ENCODE results near the gene BEND3. TPM values are rescaled to one million over a fixed set of nuclear protein-coding genes. Genes with fewer than 3 reads are reported as not detected.
"Not testable (repeated sequence)": the region's sequence is repeated elsewhere in the genome, so short reads cannot be mapped to it uniquely, and the experiment has no call there.

Gene BEND3
- total RNA-seq, 1 donor, result 1.5 TPM

GRCh38 chr6:107110200-107110599 lies 5.1 kb downstream of the BEND3 start:
- no peak overlapping the region for H3K4me3 ChIP-seq (ENCODE audit: low read length)
- H3K27me3 ChIP-seq (ENCODE audit: insufficient read depth, low read length), result no peaks in the 10 kb centered on the region
- no peaks in the 10 kb centered on the region for H3K9me3 ChIP-seq (ENCODE audit: low read depth, low read length)
- H3K4me1 ChIP-seq (ENCODE audit: insufficient read depth, low read length), result peaks cover 33% of the 10 kb centered on the region

- Histone ChIP-seq H3K4me1 (ENCODE audit: insufficient read depth, low read length) (peaks cover 25% of the 10 kb centered on the region), H3K9me3 (ENCODE audit: low read depth, low read length) (no peaks in the 10 kb centered on the region), H3K4me3 (ENCODE audit: low read length) (no peak overlapping the region), H3K27me3 (ENCODE audit: insufficient read depth, low read length) (no peaks in the 10 kb centered on the region)
These were observed 7.0 kb downstream of the BEND3 start for GRCh38 chr6:107108201-107108890.

GRCh38 chr6:107107791-107108190 lies 7.5 kb downstream of the BEND3 start:
- no peaks in the 10 kb centered on the region for H3K27me3 ChIP-seq (ENCODE audit: insufficient read depth, low read length)
- peaks cover 23% of the 10 kb centered on the region for H3K4me1 ChIP-seq (ENCODE audit: insufficient read depth, low read length)
- H3K4me3 ChIP-seq (ENCODE audit: low read length), result no peak overlapping the region
- no peaks in the 10 kb centered on the region for H3K9me3 ChIP-seq (ENCODE audit: low read depth, low read length)

GRCh38 chr6:107106165-107106564 lies 9.2 kb downstream of the BEND3 start:
- Histone ChIP-seq H3K27me3 (ENCODE audit: insufficient read depth, low read length) (no peaks in the 10 kb centered on the region), H3K4me3 (ENCODE audit: low read length) (no peak overlapping the region), H3K9me3 (ENCODE audit: low read depth, low read length) (no peaks in the 10 kb centered on the region), H3K4me1 (ENCODE audit: insufficient read depth, low read length) (peaks cover 23% of the 10 kb centered on the region)

- H3K4me3 ChIP-seq (ENCODE audit: low read length), result no peak overlapping the region
- H3K4me1 ChIP-seq (ENCODE audit: insufficient read depth, low read length), result peaks cover 20% of the 10 kb centered on the region
- H3K27me3 ChIP-seq (ENCODE audit: insufficient read depth, low read length), result no peaks in the 10 kb centered on the region
- no peaks in the 10 kb centered on the region for H3K9me3 ChIP-seq (ENCODE audit: low read depth, low read length)
These were observed 9.7 kb downstream of the BEND3 start for GRCh38 chr6:107105511-107106116.

- H3K9me3 ChIP-seq (ENCODE audit: low read depth, low read length), result no peaks in the 10 kb centered on the region
- H3K27me3 ChIP-seq (ENCODE audit: insufficient read depth, low read length), result no peaks in the 10 kb centered on the region
- no peak overlapping the region for H3K4me3 ChIP-seq (ENCODE audit: low read length)
- peaks cover 1% of the 10 kb centered on the region for H3K4me1 ChIP-seq (ENCODE audit: insufficient read depth, low read length)
These were observed 12.2 kb downstream of the BEND3 start for GRCh38 chr6:107103082-107103481.

GRCh38 chr6:107102414-107102805 lies 12.9 kb downstream of the BEND3 start:
- H3K4me3 ChIP-seq (ENCODE audit: low read length), result no peak overlapping the region
- H3K4me1 ChIP-seq (ENCODE audit: insufficient read depth, low read length), result no peaks in the 10 kb centered on the region
- H3K27me3 ChIP-seq (ENCODE audit: insufficient read depth, low read length), result no peaks in the 10 kb centered on the region
- H3K9me3 ChIP-seq (ENCODE audit: low read depth, low read length), result no peaks in the 10 kb centered on the region

- Histone ChIP-seq H3K27me3 (ENCODE audit: insufficient read depth, low read length) (no peaks in the 10 kb centered on the region), H3K4me3 (ENCODE audit: low read length) (no peak overlapping the region), H3K4me1 (ENCODE audit: insufficient read depth, low read length) (no peaks in the 10 kb centered on the region), H3K9me3 (ENCODE audit: low read depth, low read length) (no peaks in the 10 kb centered on the region)
These were observed 13.5 kb downstream of the BEND3 start for GRCh38 chr6:107101686-107102413.

- H3K4me1 ChIP-seq (ENCODE audit: insufficient read depth, low read length), result no peaks in the 10 kb centered on the region
- no peak overlapping the region for H3K4me3 ChIP-seq (ENCODE audit: low read length)
- no peaks in the 10 kb centered on the region for H3K27me3 ChIP-seq (ENCODE audit: insufficient read depth, low read length)
- H3K9me3 ChIP-seq (ENCODE audit: low read depth, low read length), result no peaks in the 10 kb centered on the region
These were observed 14.1 kb downstream of the BEND3 start for GRCh38 chr6:107101211-107101610.

GRCh38 chr6:107098436-107099307 lies 16.6 kb downstream of the BEND3 start:
- no peaks in the 10 kb centered on the region for H3K4me1 ChIP-seq (ENCODE audit: insufficient read depth, low read length)
- no peaks in the 10 kb centered on the region for H3K27me3 ChIP-seq (ENCODE audit: insufficient read depth, low read length)
- no peaks in the 10 kb centered on the region for H3K9me3 ChIP-seq (ENCODE audit: low read depth, low read length)
- H3K4me3 ChIP-seq (ENCODE audit: low read length), result no peak overlapping the region

- H3K4me3 ChIP-seq (ENCODE audit: low read length); H3K27me3 ChIP-seq (ENCODE audit: insufficient read depth, low read length); H3K9me3 ChIP-seq (ENCODE audit: low read depth, low read length); H3K4me1 ChIP-seq (ENCODE audit: insufficient read depth, low read length): not testable (repeated sequence)
These were observed 30.9 kb downstream of the BEND3 start for GRCh38 chr6:107084459-107084858.

- Histone ChIP-seq H3K4me1 (ENCODE audit: insufficient read depth, low read length) (no peaks in the 10 kb centered on the region), H3K9me3 (ENCODE audit: low read depth, low read length) (no peaks in the 10 kb centered on the region)
These were observed 31.4 kb downstream of the BEND3 start for GRCh38 chr6:107083921-107084320.

GRCh38 chr6:107083047-107083768 lies 32.1 kb downstream of the BEND3 start:
- Histone ChIP-seq H3K9me3 (ENCODE audit: low read depth, low read length) (no peaks in the 10 kb centered on the region), H3K4me1 (ENCODE audit: insufficient read depth, low read length) (no peaks in the 10 kb centered on the region), H3K27me3 (ENCODE audit: insufficient read depth, low read length) (no peaks in the 10 kb centered on the region), H3K4me3 (ENCODE audit: low read length) (no peak overlapping the region)

More at GRCh38 chr6:107083921-107084320, 31.4 kb downstream of the BEND3 start:
- no peak overlapping the region for H3K4me3 ChIP-seq (ENCODE audit: low read length)
- H3K27me3 ChIP-seq (ENCODE audit: insufficient read depth, low read length), result no peaks in the 10 kb centered on the region

- H3K4me3 ChIP-seq (ENCODE audit: low read length), result no peak overlapping the region
- no peaks in the 10 kb centered on the region for H3K4me1 ChIP-seq (ENCODE audit: insufficient read depth, low read length)
- no peaks in the 10 kb centered on the region for H3K27me3 ChIP-seq (ENCODE audit: insufficient read depth, low read length)
- no peaks in the 10 kb centered on the region for H3K9me3 ChIP-seq (ENCODE audit: low read depth, low read length)
These were observed 33.3 kb downstream of the BEND3 start for GRCh38 chr6:107082045-107082444.
